ENCODE results near the gene NOTCH1.

NOTCH1 gene

GRCh38 chr9:136497916-136498695 lies 47.7 kb downstream of the NOTCH1 start:
- Histone ChIP-seq H3K4me1 (ENCODE audit: control insufficient read depth in 2 of 2, insufficient read depth in 1 of 2, low read depth in 1 of 2, low read length in 2 of 2) (peaks cover 0 to 9% of the 10 kb centered on the region in 2 donors), H2BK120ac (ENCODE audit: low read depth, low read length) (no peak overlapping the region), H2BK12ac (ENCODE audit: low read length) (no peak overlapping the region), H3K23ac (ENCODE audit: low read depth, low read length, poor library complexity) (peak overlapping the region; percentile 55), H3K9me3 (replicated peaks in 1 of 2; ENCODE audit: control insufficient read depth in 2 of 2, insufficient read depth in 1 of 2, low read depth in 1 of 2, low read length in 2 of 2) (peaks cover 0 to 3% of the 10 kb centered on the region in 2 donors), H2BK5ac (ENCODE audit: low read length) (peak overlapping the region; percentile 60), H3K18ac (ENCODE audit: low read length) (no peak overlapping the region), H3K36me3 (replicated peaks in 1 of 2; ENCODE audit: control insufficient read depth in 2 of 2, insufficient read depth in 2 of 2, low read length in 2 of 2) (peaks cover 64 to 90% of the 10 kb centered on the region in 2 donors), H4K8ac (ENCODE audit: low read depth, low read length) (peak overlapping the region; percentile 3), H3K27me3 (ENCODE audit: control insufficient read depth in 3 of 3, insufficient read depth in 3 of 3, low read depth in 1 of 3, low read length in 3 of 3) (no peaks in the 10 kb centered on the region), H2AK5ac (ENCODE audit: low read depth, low read length) (no peak overlapping the region), H2BK15ac (ENCODE audit: low read length) (no peak overlapping the region), H3K4ac (ENCODE audit: low read length) (no peak overlapping the region), H2AFZ (ENCODE audit: low read length) (no peak overlapping the region), H3K14ac (ENCODE audit: low read length) (no peak overlapping the region), H3K79me1 (ENCODE audit: low read depth, low read length) (peaks cover 21% of the 10 kb centered on the region), H4K91ac (ENCODE audit: low read depth, low read length, poor library complexity) (no peak overlapping the region), H3K9ac (ENCODE audit: low read depth, low read length, poor library complexity) (no peak overlapping the region), H3K4me3 (ENCODE audit: low read length in 2 of 2) (no peak overlapping the region), H3K4me2 (ENCODE audit: insufficient read depth, low read length, poor library complexity, severe bottlenecking) (no peak overlapping the region), H3K27ac (replicated peaks; ENCODE audit: low read length) (no peak overlapping the region)
- DNase-seq (ENCODE audit: low spot score) = no peak
- no CpG with 5 or more reads among the region's 28 CpGs for WGBS, 2 donors (ENCODE audit: extremely low coverage in 2 of 2, insufficient read length in 2 of 2, insufficient replicate concordance in 1 of 2)

- Histone ChIP-seq H3K4me1 (ENCODE audit: control insufficient read depth in 2 of 2, insufficient read depth in 1 of 2, low read depth in 1 of 2, low read length in 2 of 2) (peaks cover 0 to 11% of the 10 kb centered on the region in 2 donors), H2BK5ac (ENCODE audit: low read length) (no peak overlapping the region), H2AK5ac (ENCODE audit: low read depth, low read length) (no peak overlapping the region), H2BK120ac (ENCODE audit: low read depth, low read length) (no peak overlapping the region), H4K8ac (ENCODE audit: low read depth, low read length) (no peak overlapping the region), H2AFZ (ENCODE audit: low read length) (no peak overlapping the region), H3K14ac (ENCODE audit: low read length) (no peak overlapping the region), H3K18ac (ENCODE audit: low read length) (no peak overlapping the region), H3K9me3 (replicated peaks in 1 of 2; ENCODE audit: control insufficient read depth in 2 of 2, insufficient read depth in 1 of 2, low read depth in 1 of 2, low read length in 2 of 2) (peaks cover 0 to 3% of the 10 kb centered on the region in 2 donors), H3K23ac (ENCODE audit: low read depth, low read length, poor library complexity) (peak overlapping the region; percentile 43), H2BK12ac (ENCODE audit: low read length) (peak overlapping the region; percentile 41), H3K27me3 (ENCODE audit: control insufficient read depth in 3 of 3, insufficient read depth in 3 of 3, low read depth in 1 of 3, low read length in 3 of 3) (no peaks in the 10 kb centered on the region), H2BK15ac (ENCODE audit: low read length) (no peak overlapping the region), H4K91ac (ENCODE audit: low read depth, low read length, poor library complexity) (no peak overlapping the region), H3K27ac (replicated peaks; ENCODE audit: low read length) (no peak overlapping the region), H3K36me3 (replicated peaks in 1 of 2; ENCODE audit: control insufficient read depth in 2 of 2, insufficient read depth in 2 of 2, low read length in 2 of 2) (peaks cover 61 to 80% of the 10 kb centered on the region in 2 donors), H3K4me3 (ENCODE audit: low read length in 2 of 2) (no peak overlapping the region), H3K79me1 (ENCODE audit: low read depth, low read length) (peaks cover 20% of the 10 kb centered on the region), H3K4me2 (ENCODE audit: insufficient read depth, low read length, poor library complexity, severe bottlenecking) (no peak overlapping the region), H3K9ac (ENCODE audit: low read depth, low read length, poor library complexity) (peak overlapping the region; percentile 44), H3K4ac (ENCODE audit: low read length) (no peak overlapping the region)
- WGBS, 2 donors (ENCODE audit: extremely low coverage in 2 of 2, insufficient read length in 2 of 2, insufficient replicate concordance in 1 of 2) = no CpG with 5 or more reads among the region's 56 CpGs
- no peak for DNase-seq (ENCODE audit: low spot score)
These were observed 48.8 kb downstream of the NOTCH1 start for GRCh38 chr9:136496801-136497620.

GRCh38 chr9:136496181-136496580 lies 49.7 kb downstream of the NOTCH1 start:
- Histone ChIP-seq H3K79me1 (ENCODE audit: low read depth, low read length) (peaks cover 20% of the 10 kb centered on the region), H3K4ac (ENCODE audit: low read length) (no peak overlapping the region), H2BK12ac (ENCODE audit: low read length) (no peak overlapping the region), H3K4me1 (ENCODE audit: control insufficient read depth in 2 of 2, insufficient read depth in 1 of 2, low read depth in 1 of 2, low read length in 2 of 2) (peaks cover 0 to 11% of the 10 kb centered on the region in 2 donors), H3K4me2 (ENCODE audit: insufficient read depth, low read length, poor library complexity, severe bottlenecking) (no peak overlapping the region), H2BK120ac (ENCODE audit: low read depth, low read length) (no peak overlapping the region), H3K18ac (ENCODE audit: low read length) (no peak overlapping the region), H2AK5ac (ENCODE audit: low read depth, low read length) (no peak overlapping the region), H3K9ac (ENCODE audit: low read depth, low read length, poor library complexity) (no peak overlapping the region), H4K8ac (ENCODE audit: low read depth, low read length) (peak overlapping the region; percentile 86), H3K36me3 (replicated peaks in 1 of 2; ENCODE audit: control insufficient read depth in 2 of 2, insufficient read depth in 2 of 2, low read length in 2 of 2) (peaks cover 55 to 72% of the 10 kb centered on the region in 2 donors), H3K27ac (replicated peaks; ENCODE audit: low read length) (no peak overlapping the region), H3K4me3 (ENCODE audit: low read length in 2 of 2) (peak overlapping the region in 1 of 2 donors; percentile 27), H4K91ac (ENCODE audit: low read depth, low read length, poor library complexity) (no peak overlapping the region), H3K27me3 (ENCODE audit: control insufficient read depth in 3 of 3, insufficient read depth in 3 of 3, low read depth in 1 of 3, low read length in 3 of 3) (no peaks in the 10 kb centered on the region), H2AFZ (ENCODE audit: low read length) (no peak overlapping the region), H3K9me3 (replicated peaks in 1 of 2; ENCODE audit: control insufficient read depth in 2 of 2, insufficient read depth in 1 of 2, low read depth in 1 of 2, low read length in 2 of 2) (peaks cover 0 to 3% of the 10 kb centered on the region in 2 donors), H3K14ac (ENCODE audit: low read length) (peak overlapping the region; percentile 8), H3K23ac (ENCODE audit: low read depth, low read length, poor library complexity) (peak overlapping the region; percentile 20), H2BK5ac (ENCODE audit: low read length) (no peak overlapping the region), H2BK15ac (ENCODE audit: low read length) (no peak overlapping the region)
- no peak for DNase-seq (ENCODE audit: low spot score)
- no CpG with 5 or more reads among the region's 18 CpGs for WGBS, 2 donors (ENCODE audit: extremely low coverage in 2 of 2, insufficient read length in 2 of 2, insufficient replicate concordance in 1 of 2)
